GM06990 (cell line): ENCODE results near the gene FOXK1.

ENCODE experiments used
- DNase-seq: peaks from one replicate; pipeline ENCODE4 v3.0.0-alpha.2; 2011; ENCODE audit not compliant: insufficient read length; ENCODE audit errors: extremely low read depth
- H3K27me3 ChIP-seq: replicated peaks from 2 replicates; pipeline ENCODE4 v1.6.0; 2011; ENCODE audit warnings: low read length; ENCODE audit not compliant: control insufficient read depth, insufficient read depth
- H3K36me3 ChIP-seq: 2 replicates; pipeline ENCODE4 v1.5.1; 2011; ENCODE audit warnings: low read length; ENCODE audit not compliant: control insufficient read depth, insufficient read depth
- H3K4me3 ChIP-seq: replicated peaks from 2 replicates; pipeline ENCODE4 v1.5.1; 2011; ENCODE audit warnings: low read depth, mild to moderate bottlenecking, control low read depth, low read length
- TF ChIP-seq, protein P1 (sequence below): IDR thresholded peaks from 2 replicates; pipeline ENCODE4 v1.5.1; 2011; ENCODE audit warnings: low read length, control low read depth, mild to moderate bottlenecking, inconsistent platforms; ENCODE audit not compliant: insufficient read depth, poor library complexity, severe bottlenecking

The FOXK1 gene

DNA sequence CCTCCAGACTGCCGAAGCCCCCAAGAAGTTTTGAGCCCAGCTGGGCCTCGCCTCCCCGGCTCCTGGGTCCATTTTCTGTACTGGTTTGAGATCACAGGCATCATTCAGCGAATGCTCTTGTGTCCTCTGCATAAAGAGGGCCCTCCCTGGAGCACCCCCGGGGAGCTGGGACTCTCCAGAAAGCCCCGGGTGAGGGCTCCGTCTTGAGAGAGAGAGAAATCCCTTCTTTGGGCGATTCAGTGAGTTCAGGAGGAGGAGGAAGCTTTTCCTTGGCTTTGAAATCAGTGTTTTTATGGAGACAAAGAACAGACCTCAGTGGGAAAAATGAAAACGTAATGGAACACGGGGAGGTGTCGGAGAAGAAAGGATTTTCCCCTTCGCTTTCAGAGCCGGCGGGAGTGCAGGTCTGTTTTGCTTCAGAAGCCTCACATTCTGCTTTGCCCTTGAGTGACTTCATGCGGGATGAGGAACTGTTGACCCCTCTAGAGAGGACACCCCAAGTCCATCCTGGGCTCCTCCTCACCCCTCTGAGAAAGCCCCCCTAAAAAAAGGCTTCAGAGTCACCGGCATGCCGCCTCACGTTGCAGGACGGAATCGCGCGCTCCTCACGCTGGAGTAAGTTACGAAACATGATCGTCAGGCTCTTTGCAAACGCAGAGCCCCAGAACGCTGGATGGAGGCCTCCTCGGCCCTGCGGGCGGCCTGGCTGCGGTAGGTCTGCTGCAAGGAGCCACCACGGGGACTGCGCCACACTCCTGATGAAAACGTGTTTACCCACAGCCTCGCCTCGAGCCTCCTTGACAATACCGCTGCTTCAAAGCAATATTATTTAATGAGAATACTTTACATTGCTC, 84.8 kb downstream of the FOXK1 start:
- DNase-seq: no peak
- peaks cover 18% of the 10 kb centered on the region for H3K36me3 ChIP-seq

DNA sequence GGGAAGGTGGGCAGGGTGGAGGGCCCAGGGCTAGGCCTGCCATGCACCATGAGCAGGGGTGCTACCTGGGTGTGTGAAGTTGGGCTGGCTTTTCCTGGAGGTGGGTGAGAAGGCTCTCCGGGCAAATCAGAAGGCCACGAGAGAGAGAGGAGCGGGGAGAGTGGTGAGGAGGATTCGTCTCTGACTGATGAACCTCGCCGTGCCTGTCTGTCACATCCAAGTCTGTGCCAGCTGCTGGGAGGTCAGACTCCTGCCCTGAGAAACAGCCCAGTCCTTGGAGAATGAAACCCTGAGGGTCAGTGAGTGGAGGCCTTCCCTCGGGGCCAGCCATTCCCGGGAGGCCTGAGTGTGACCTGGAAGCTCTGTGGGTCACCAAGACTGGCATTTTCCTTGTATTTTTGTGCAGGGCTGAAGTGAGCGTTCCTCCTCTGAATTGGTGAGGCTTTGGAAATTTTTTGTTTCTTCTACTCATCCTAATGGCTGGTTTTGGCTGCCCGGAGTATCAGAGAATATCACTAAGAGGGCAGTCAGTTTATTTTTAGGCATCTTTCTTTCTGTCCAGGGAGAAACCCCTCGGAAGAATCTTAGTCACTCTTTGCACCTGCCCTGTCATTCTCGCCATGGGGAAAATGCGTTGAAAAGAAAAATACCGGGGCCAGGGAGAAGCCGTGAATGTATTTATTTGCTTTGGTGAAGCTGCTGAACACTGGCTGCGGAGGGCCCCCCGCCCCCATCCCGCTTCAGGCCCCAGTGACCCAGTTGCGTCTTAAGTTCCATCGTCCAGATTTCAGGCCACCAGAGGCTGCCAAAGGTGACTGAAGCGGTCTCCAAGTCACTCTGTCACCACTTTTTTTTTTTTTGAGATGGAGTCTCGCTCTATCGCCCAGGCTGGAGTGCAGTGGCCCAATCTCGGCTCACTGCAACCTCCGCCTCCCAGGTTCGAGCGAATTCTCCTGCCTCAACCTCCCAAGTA, 86.8 kb downstream of the FOXK1 start:
- H3K27me3 ChIP-seq: no peaks in the 10 kb centered on the region
- DNase-seq: no peak
- peaks cover 10% of the 10 kb centered on the region for H3K36me3 ChIP-seq
- no peak overlapping the region for H3K4me3 ChIP-seq
- TF ChIP-seq, protein P1, sequence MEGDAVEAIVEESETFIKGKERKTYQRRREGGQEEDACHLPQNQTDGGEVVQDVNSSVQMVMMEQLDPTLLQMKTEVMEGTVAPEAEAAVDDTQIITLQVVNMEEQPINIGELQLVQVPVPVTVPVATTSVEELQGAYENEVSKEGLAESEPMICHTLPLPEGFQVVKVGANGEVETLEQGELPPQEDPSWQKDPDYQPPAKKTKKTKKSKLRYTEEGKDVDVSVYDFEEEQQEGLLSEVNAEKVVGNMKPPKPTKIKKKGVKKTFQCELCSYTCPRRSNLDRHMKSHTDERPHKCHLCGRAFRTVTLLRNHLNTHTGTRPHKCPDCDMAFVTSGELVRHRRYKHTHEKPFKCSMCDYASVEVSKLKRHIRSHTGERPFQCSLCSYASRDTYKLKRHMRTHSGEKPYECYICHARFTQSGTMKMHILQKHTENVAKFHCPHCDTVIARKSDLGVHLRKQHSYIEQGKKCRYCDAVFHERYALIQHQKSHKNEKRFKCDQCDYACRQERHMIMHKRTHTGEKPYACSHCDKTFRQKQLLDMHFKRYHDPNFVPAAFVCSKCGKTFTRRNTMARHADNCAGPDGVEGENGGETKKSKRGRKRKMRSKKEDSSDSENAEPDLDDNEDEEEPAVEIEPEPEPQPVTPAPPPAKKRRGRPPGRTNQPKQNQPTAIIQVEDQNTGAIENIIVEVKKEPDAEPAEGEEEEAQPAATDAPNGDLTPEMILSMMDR: no peak

More for the DNA sequence above, 84.8 kb downstream of the FOXK1 start:
- Histone ChIP-seq H3K27me3 (no peaks in the 10 kb centered on the region), H3K4me3 (no peak overlapping the region)
- TF ChIP-seq, protein P1: no peak

DNA sequence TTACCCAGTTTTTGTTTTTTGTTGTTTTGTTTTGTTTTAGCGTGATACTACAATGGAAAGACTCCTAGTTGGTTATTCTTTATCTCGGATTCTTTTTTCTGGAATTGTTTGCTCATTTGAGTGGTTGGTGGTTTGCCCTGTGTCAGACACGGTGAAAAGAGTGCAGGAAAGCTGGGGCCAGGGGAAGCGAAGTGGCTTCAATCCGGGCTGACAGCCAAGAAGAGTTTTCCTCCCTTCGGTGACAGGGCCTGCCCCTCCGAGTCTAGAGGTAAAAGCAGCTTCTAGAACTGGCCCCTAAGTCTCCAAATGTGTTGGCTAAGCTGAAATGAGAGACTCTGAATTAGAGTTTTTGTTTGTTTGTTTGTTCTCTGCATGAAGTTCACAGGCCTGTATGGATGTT, 87.7 kb downstream of the FOXK1 start:
- Histone ChIP-seq H3K4me3 (no peak overlapping the region), H3K27me3 (no peaks in the 10 kb centered on the region), H3K36me3 (peaks cover 8% of the 10 kb centered on the region)
- no peak for DNase-seq
- TF ChIP-seq, protein P1: no peak

DNA sequence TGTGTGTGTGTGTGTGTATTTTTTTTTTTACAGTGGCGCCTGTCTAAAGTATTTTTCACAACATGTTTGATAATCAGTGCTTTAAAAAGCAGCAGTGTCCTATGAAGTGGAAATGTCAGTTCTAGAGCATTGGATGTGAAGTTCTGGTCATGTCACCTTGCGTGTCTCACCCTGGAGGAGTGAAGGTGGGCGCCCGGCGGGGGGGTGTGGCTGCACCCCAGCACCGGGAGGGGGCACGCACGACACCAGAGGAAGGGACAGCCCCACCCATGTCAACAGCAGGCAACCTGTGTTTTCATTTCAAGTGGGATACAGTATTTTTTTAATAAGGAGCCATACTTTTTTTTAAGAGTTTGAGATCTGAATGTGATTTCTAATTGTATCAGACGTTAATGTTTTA, 88.8 kb downstream of the FOXK1 start:
- TF ChIP-seq, protein P1: no peak
- no peak overlapping the region for H3K4me3 ChIP-seq
- no peak for DNase-seq

DNA sequence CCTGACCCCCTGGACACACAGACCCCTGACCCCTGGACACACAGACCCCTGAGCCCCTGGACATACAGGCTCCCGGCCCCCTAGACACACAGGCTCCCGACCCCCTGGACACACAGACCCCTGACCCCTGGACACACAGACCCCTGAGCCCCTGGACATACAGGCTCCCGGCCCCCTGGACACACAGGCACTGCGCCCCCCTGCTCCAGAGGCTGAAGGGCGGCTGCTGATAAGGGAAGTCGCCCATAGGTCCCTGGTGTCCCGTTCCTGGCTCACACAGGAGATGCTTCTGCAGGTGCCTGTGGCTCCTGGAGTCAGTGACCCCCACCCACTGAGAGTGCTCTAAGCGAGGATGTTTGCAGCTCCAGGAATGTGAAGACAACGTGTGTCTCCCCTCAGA, 89.6 kb downstream of the FOXK1 start:
- DNase-seq: no peak
- no peaks in the 10 kb centered on the region for H3K27me3 ChIP-seq
- TF ChIP-seq, protein P1: no peak
- peaks cover 3% of the 10 kb centered on the region for H3K36me3 ChIP-seq
- no peak overlapping the region for H3K4me3 ChIP-seq

More for the DNA sequence above, 88.8 kb downstream of the FOXK1 start:
- Histone ChIP-seq H3K27me3 (no peaks in the 10 kb centered on the region), H3K36me3 (peaks cover 3% of the 10 kb centered on the region)
